Activated CD4-positive, alpha-beta T cell treated with anti-CD3 and anti-CD28 coated beads, Interleukin-10, Interleukin-2, amounts not matched to agents 100 ng/mL and 50 ng/mL, durations not matched to agents 16 hours and 8 hours (primary cell): ENCODE results near the gene SLIT1.

Experiments used
- DNase-seq: peaks from one replicate; pipeline ENCODE4 v3.0.0-alpha.2; 2020

Gene SLIT1

GRCh38 chr10:97138174-97138573 lies 47.6 kb downstream of the SLIT1 start:
- DNase-seq: no peak

- no peak for DNase-seq
Observed at GRCh38 chr10:97136756-97137155, 49.0 kb downstream of the SLIT1 start.

GRCh38 chr10:97135464-97135863 lies 50.3 kb downstream of the SLIT1 start:
- no peak for DNase-seq

DNA sequence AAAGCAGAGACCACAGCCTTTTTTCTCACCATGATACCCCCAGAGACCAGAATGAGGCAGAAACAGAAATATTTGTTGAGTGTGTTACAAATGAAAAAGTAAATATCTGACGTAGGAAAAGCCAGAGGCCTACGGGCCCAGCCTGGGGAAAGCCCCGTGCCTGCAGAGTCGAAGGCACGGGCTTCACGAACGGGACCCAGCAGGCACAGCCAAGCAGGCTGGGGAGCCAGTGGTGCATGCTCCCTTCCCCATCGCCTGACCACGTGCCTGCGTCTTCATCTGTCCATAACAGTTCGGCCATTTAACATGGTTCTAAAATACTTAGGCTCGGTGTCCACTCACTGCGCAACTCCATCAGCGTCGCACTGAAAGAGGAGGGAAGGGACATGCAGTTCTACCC lies 50.8 kb downstream of the SLIT1 start:
- DNase-seq: no peak

- DNase-seq: no peak
Observed at GRCh38 chr10:97134110-97134509, 51.6 kb downstream of the SLIT1 start.

GRCh38 chr10:97132273-97132672 lies 53.5 kb downstream of the SLIT1 start:
- no peak for DNase-seq

DNA sequence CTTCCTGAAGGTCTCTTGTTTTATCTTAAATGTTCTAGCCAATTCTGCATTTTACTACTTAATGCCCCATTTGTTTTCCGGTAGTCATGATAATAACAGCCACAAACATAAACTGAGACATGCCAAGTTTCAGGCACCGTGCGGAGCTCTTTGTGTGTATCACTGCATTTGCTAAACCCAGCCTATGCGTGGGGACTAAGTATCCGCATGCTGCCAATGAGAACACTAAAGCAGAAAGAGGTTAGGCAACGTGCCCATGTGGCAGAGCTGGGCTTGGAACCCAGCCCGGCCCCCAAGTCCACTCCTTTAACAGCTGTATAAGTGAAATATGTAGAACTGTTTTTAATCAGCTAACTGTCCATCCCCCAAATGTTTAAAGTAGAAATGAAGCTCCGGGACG lies 54.1 kb downstream of the SLIT1 start:
- no peak for DNase-seq

- no peak for DNase-seq
Observed at GRCh38 chr10:97131181-97131628, 54.6 kb downstream of the SLIT1 start.

- DNase-seq: no peak
Observed at GRCh38 chr10:97129666-97130065, 56.1 kb downstream of the SLIT1 start.

GRCh38 chr10:97128516-97129154 lies 57.1 kb downstream of the SLIT1 start:
- no peak for DNase-seq

GRCh38 chr10:97128039-97128492 lies 57.7 kb downstream of the SLIT1 start:
- DNase-seq: no peak

DNA sequence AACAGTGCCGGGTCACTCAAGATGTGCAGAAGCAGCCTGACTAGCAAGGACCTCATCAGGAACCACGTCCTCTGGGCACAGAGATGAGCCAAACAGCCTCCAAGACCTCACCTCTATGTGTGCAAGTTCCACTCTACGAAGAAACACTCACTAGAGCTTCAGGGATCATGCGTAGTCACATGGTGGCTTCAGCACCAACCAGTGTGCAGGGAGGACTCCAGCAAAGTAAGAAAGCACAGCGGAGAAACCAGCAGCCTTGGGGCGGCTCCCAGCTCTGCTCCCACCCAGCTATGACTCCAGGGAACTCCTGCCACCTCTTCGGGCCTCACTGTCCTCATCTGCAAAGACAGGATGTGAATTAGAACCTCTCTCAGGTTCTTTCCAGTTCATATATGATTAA lies 58.2 kb downstream of the SLIT1 start:
- no peak for DNase-seq

- no peak for DNase-seq
Observed at GRCh38 chr10:97124211-97124610, 61.5 kb downstream of the SLIT1 start.

DNA sequence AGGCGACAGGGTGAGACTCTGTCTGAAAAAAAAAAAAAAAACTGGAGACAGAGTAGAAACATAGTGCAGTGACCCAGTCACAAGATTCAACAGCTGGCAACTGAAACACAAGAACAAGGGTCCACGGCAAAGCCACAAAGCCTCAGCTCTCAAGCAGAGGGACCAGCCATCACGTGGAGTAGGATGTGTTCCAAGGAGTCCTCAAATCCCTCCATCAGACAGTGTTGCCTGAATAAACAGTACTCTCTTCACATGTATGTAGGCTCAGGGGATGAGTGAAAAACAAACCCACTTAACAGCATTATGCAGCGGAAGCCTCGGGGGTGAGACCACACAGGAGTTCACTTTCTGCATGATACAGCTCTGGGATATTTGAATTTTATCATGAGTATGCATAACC lies 62.0 kb downstream of the SLIT1 start:
- DNase-seq: no peak

- DNase-seq: no peak
Observed at GRCh38 chr10:97121041-97121440, 64.7 kb downstream of the SLIT1 start.

DNA sequence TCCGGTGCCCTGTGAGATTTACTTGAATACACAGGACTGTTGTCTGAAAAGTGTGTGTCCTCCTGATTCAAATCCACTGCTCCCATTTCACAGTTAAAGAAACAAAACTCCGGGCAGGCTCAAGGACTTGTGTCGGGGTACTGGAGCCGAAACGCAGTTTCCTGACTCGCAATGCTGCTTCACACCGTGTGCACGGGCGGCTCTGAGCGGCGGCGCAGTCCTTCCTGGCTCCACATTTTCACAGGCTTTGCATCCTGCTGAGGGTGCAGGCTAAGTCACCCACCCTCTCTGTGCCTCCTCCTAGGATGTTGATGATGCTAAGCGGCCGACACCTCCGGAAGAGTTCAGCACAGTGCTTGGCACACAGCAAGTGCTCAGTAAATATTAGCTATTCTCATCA lies 65.4 kb downstream of the SLIT1 start:
- DNase-seq: no peak

- no peak for DNase-seq
Observed at GRCh38 chr10:97119058-97119745, 66.6 kb downstream of the SLIT1 start.

GRCh38 chr10:97117372-97117771 lies 68.4 kb downstream of the SLIT1 start:
- DNase-seq: no peak

GRCh38 chr10:97116462-97117162 lies 69.1 kb downstream of the SLIT1 start:
- DNase-seq: no peak

GRCh38 chr10:97115846-97116245 lies 69.9 kb downstream of the SLIT1 start:
- DNase-seq: no peak

- DNase-seq: no peak
Observed at GRCh38 chr10:97111615-97112014, 74.1 kb downstream of the SLIT1 start.

DNA sequence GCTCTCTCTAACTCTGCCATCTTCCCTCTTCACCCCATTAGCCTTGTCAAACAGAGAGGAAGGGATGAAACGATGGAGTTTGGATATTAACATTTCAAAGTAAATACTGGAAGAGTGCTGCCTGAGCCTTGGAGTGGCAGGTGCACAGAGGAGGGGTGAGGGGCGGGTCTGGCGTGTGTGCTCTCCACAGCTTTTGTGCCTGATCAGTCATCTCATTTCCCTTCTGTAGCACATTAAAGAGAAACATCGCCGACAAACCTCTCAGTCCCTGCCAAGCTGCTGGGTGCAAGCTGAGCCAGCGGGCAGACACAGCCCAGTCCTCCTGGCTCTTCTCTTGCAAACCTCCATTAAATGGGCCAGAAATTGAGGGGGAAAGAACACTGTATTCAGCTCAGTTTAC lies 76.2 kb downstream of the SLIT1 start:
- DNase-seq: no peak

DNA sequence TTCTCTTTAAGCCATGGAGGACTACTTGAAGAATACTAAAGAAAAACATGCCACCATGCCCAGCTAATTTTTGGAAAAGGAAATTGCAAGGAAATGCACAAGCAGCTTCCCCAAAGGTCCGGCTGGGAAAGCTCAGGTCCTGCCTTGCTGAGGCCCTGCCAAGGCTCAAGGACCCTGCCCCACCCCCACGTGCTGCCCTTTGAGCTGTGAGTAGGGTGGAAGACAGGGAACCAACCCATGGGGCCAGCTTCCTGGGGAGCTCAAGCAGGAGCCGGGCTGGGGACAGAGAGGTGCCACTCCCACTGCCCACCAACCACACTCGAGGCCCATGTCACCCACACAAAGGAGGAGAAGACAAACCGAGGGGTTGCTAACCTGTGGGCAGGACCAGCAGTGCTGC lies 78.2 kb downstream of the SLIT1 start:
- DNase-seq: no peak

DNA sequence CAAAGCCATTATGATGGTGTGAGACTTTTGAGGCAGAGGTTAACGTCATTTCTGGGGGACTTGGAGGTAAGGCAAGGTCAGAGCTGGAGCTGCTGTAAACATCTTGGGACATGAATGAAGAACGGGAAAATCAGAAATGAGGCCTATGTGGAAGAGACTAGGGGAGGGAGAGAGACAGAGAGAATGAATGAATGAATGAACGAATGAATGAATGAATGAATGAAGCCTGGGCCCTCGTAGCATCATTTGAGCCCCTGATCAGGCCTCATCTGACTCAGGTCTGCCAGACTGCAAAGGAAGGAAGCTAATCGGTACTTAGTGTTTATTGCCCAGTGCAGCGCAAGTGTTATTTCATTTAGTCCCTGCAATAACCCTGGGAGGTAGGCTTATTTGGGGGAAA lies 79.6 kb downstream of the SLIT1 start:
- no peak for DNase-seq
